ENCODE data around the gene ID3.
"Not testable (repeated sequence)": the region's sequence is repeated elsewhere in the genome, so short reads cannot be mapped to it uniquely, and the experiment has no call there.

ID3 gene

DNA sequence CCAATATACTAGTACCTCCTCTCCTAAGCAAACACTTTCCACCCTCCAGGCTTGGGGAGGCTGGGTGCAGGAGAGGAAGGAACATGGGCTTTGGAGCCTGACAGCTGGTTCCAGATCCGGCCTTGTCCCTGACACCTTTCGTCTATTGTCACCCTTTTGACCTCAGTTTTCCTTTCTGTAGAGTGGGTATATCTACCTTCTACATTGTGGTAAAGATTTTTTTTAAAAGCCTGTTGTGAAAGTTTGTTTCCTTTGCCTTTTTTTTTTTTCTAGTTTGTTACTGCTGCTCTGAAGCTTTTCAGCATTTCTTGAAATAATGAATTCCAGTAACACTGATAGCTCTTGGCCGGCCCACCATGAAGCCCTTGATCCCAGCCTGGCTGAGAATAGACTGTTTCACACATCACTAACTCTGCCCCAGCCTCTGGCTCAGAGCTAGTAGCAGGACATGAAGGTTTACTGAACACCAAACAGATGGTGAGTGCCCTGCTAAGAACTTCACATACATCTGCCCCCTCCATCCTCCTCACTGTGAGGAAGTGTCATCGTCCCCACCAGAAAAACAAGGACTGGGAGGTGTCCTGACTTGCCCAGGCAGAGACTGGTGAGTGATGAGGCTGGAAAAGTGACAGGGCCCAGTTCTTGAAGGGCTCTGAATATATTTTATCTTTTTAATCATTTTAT, 33.0 kb upstream of the ID3 start:
- Mint-ChIP-seq H3K4me3 (peak overlapping the region; percentile 19), H3K27me3 (no peaks in the 10 kb centered on the region), H3K4me1 (peaks cover 79% of the 10 kb centered on the region), H3K36me3 (no peaks in the 10 kb centered on the region), H3K9me3 (no peaks in the 10 kb centered on the region), H3K27ac (peak overlapping the region; percentile 43)

DNA sequence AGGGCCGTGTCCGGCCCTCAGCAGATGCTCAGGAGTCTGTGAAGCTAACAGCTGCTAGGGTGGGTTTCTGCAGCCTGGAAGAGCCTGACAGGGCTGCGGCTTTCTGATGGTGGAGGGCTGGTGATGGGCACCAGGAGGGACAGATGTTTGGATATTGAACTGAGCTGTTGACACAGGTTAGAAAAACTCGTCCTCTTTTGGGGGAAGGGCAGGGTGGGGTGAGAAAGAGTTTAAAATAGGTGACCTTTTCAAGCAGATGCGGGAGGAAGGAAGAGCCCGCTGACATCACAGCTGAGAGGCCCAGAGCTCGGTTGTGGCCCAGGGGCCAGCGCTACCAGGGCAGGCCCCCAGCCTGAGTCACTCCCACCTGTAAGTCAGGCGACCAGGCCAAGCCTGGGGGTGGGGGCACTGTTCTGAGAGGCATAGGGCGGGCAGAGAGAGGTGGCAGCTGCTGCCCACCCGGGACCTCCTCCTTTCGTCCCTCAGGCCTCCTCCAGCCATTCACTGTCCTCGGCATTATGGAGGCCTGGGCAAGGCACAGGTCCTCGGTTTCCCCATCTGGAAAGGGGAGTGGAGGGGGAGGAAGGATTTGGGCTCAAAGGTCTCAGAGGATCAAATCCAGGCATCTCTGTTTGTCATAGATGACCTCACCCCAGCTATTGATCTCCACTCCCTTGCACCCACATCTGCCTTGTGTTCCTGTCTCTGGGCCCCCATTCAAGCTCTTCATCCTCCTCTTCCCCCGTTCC, 32.3 kb upstream of the ID3 start:
- Mint-ChIP-seq H3K27ac (peak overlapping the region; percentile 43), H3K4me3 (peak overlapping the region; percentile 19), H3K9me3 (no peaks in the 10 kb centered on the region), H3K4me1 (peaks cover 72% of the 10 kb centered on the region), H3K27me3 (no peaks in the 10 kb centered on the region), H3K36me3 (no peaks in the 10 kb centered on the region)

DNA sequence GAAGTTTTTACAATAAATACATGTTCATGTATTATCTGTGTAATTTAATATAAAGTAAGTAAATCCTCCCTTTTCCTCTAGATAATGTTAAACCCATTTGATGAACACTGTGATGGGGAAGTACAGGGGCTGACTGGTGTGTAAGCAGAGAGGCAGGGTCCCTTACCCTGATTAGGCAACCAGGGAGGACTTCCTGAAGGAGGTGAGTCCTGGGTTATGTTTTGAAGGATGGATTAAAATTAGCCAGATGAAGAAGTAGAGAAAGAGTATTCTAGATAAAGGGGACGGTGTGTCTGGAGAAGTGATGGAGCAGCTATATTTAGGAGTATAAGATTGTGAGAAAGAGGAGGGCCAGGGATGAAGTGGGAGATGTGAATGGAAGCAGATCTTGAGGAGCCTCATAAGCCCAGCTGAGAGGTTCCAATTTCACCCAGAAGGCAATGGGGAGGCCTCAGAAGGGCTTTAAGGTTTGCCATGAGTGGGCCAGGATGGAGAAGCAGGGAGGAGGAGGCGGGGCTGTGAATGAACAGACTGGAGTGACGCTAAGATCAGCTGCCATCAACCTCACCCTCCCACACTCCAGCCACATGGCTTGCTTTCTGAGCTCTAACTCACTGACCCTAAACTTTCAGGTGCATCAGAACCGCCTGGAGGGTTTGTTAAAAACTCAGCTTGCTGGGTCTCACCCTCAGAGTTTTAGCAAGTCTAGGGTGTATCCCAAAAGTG, 30.9 kb upstream of the ID3 start:
- Mint-ChIP-seq H3K4me3 (no peak overlapping the region), H3K4me1 (peaks cover 63% of the 10 kb centered on the region)

DNA sequence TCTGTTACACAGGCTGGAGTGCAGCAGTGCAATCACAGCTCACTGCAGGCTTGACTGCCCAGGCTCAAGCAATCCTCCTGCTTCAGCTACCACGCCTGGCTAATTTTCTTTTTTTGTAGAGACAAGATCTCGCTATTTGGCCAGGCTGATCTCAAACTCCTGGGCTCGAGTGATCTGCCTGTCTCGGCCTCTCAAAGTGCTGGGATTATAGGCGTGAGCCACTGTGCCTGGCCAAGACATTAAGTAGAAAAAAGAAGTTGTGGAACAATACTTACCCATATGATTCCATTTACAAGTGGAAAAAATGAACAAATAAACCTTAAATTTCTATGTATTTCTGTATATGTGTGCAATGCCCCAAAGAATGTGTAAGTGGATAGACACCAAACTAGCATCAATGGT, 30.3 kb upstream of the ID3 start:
- Mint-ChIP-seq H3K9me3 (no peaks in the 10 kb centered on the region), H3K36me3 (no peaks in the 10 kb centered on the region), H3K4me1 (peaks cover 56% of the 10 kb centered on the region), H3K4me3 (no peak overlapping the region), H3K27ac (no peak overlapping the region), H3K27me3 (no peaks in the 10 kb centered on the region)

More for the DNA sequence above, 30.9 kb upstream of the ID3 start:
- no peaks in the 10 kb centered on the region for H3K27me3 Mint-ChIP-seq
- no peaks in the 10 kb centered on the region for H3K9me3 Mint-ChIP-seq
- no peaks in the 10 kb centered on the region for H3K36me3 Mint-ChIP-seq
- peak overlapping the region; percentile 25 for H3K27ac Mint-ChIP-seq

DNA sequence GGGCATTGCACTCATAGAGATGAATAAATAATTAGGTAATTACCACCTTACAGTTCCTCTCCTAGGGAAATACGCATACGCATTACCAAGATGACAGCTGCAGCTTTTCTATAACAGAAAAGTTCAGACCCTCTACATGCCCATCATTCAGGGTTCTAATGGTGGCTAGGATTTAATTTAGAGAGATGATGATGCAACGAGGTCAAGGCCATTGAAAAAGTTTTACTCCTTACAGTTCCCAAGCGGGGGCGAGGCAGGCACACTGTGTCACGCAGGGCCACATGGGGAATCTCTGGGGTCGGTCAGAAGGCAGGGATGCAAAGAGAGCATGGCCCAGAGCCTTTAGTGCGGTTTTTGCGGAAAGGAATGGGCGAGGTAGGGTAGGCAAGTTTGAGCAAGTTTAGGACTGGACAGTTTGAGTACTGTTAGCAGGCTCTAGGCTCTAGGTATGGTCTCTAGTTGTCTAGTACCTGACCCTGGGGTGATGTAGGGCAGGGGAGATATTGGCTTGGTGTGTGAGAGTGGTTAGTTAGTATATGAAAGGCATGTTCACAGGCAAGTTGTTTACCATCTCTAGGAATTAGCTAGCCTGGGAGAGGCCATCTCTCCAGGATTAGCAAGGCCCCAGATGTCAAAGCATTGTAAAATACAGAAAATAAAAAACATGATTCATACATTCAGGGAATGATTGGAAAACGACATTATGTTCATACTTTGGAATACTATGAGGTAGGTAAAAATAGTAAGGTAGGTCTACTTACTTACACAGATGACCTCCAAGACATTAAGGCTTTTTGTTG, 29.6 kb upstream of the ID3 start:
- Mint-ChIP-seq H3K4me1 (peaks cover 50% of the 10 kb centered on the region), H3K9me3 (no peaks in the 10 kb centered on the region), H3K36me3 (no peaks in the 10 kb centered on the region), H3K4me3 (no peak overlapping the region), H3K27me3 (no peaks in the 10 kb centered on the region), H3K27ac (peak overlapping the region; percentile 9)

DNA sequence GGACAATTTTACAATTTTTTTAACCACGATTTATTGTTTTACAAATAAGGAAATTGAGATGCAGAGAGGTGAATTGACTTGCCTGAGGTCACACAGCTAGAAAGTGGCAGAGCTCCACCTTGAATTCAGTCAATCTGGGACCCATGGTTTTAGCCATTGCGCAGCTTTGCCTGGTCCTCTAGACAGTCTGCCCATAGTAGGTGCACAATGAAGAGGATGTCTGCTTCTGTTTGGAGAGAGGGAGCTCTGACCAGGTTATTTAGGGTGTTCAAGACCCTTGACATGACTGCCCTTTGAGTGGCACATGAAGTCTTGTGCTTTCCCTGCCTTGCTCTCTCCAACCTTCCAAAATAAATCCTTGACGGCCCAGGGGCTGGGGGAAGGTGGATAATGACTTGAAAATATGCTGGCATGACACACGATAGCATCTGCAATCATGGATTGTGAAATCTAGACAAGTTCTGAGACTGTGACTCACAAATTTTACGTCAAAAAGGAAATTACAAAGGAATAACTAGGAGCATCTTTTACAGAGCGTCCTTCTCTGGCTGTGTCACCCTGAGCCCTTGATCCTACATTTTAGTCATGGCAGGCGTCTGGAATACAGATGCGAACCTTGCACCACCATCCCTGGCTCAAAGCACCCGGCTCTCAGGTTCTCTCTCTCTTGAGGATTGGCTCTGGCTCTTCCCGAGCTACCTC, 26.2 kb upstream of the ID3 start:
- Mint-ChIP-seq H3K27me3 (no peaks in the 10 kb centered on the region), H3K36me3 (no peaks in the 10 kb centered on the region), H3K9me3 (no peaks in the 10 kb centered on the region), H3K27ac (no peak overlapping the region), H3K4me3 (no peak overlapping the region), H3K4me1 (peaks cover 26% of the 10 kb centered on the region)

DNA sequence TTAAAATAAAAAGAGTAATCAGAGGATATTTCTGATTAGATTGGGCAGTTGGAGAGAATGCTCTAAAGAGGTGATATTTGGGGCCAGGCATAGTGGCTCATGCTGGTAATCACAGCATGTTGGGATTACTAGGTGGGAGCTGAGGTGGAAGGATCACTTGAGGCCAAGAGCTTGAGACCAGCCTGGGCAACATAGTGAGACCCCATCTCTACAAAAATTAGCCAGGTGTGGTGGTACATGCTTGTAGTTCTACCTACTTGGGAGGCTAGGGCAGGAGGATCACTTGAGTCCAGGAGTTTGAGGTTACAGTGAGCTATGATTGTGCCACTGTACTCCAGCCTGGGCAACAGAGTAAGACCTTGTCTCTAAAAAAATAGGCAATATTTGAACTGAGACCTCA, 24.4 kb upstream of the ID3 start:
- H3K9me3 Mint-ChIP-seq, H3K36me3 Mint-ChIP-seq, H3K27me3 Mint-ChIP-seq, H3K4me3 Mint-ChIP-seq, H3K27ac Mint-ChIP-seq: not testable (repeated sequence)
- peaks cover 15% of the 10 kb centered on the region for H3K4me1 Mint-ChIP-seq

DNA sequence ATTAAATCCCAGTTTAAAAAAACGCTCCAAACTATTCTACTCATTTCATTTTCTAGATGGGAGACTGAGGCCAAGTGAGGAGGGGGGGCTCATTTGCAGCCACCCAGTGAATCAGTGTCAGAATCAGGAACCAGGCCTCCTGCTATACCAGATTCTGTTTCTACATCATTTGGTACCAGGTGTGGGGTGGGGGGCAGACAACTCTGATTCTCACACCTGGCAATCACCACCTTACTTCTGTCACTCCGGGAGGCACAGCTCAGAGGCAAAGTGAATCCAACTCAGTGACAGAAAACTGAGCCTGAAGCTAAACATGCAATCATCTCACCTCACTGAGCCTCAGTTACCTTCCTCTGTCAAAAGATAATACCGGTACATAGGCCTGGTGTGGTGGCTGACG, 23.5 kb upstream of the ID3 start:
- no peak overlapping the region for H3K4me3 Mint-ChIP-seq
- no peaks in the 10 kb centered on the region for H3K36me3 Mint-ChIP-seq
- peaks cover 23% of the 10 kb centered on the region for H3K4me1 Mint-ChIP-seq
- H3K9me3 Mint-ChIP-seq = no peaks in the 10 kb centered on the region
- H3K27ac Mint-ChIP-seq = peak overlapping the region; percentile 46
- H3K27me3 Mint-ChIP-seq = no peaks in the 10 kb centered on the region

DNA sequence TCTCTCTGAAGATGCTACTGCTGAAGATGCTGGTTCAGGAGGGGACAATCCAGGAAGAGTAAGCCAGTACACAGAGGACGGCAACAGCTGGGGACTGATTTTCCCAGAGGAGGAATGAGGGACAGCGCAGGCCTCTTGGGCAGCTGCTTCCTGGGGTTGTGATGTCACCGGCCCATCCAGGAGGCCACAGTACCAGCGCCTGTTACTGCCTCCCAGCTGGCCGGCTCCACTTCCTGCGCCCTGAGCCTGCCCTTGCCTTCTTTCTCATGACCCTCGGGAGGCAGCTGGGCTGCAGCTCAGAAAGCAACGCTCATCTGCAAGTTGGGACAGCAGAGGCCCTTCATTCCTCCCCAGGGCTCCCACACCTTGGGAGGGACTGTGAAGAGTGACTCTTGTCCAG, 21.9 kb upstream of the ID3 start:
- Mint-ChIP-seq H3K9me3 (no peaks in the 10 kb centered on the region), H3K36me3 (no peaks in the 10 kb centered on the region), H3K4me3 (no peak overlapping the region), H3K27ac (no peak overlapping the region), H3K27me3 (no peaks in the 10 kb centered on the region), H3K4me1 (peaks cover 39% of the 10 kb centered on the region)

DNA sequence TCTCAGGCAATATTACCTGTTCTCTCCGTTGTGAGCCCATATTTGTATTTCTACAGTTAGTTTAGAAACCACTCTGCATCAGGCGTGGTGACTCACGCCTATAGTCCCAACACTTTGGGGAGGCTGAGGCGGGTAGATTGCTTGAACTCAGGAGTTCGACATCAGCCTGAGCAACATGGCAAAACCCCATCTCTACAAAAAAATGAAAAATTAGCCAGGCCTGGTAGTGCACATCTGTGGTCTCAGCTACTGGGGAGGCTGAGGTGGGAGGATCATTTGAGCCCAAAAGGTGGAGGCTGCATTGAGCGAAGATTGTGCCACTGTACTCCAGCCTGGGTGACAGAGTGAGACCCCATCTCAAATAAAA, 19.7 kb upstream of the ID3 start:
- Mint-ChIP-seq H3K27ac (peak overlapping the region; percentile 81), H3K4me1 (peaks cover 53% of the 10 kb centered on the region), H3K9me3 (no peaks in the 10 kb centered on the region), H3K27me3 (no peaks in the 10 kb centered on the region), H3K36me3 (no peaks in the 10 kb centered on the region), H3K4me3 (peak overlapping the region; percentile 57)

DNA sequence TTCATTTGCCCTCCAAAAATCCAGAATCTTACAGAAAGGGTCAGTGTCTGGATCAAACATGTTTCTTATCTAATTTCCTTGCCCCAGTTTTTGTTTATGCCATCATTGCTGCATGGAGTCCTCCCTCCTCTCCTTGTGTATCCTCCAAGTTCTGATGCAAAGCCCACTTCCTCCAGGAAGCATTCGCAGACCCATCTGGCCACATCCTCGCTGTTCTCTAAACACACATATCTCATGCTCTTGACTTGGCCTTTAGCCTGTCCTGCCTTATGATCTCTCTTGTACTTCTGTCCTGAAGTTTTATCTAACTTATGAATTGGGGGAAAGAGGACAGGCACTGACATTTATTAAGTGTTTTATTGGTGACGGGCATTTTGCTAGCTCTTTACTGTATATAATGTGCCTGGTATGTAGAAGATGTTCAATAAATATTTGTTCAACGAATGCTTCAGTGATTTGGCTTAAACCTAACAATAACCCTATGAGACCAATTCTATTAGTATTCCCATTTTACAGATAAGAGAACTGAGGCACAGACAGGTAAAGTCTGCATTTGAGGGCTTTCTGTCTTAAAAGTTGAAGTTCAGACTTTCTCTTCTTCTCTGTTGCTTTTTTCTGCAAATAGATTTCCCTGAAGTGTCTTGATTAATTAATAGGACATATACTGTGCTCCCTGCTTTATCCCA, 19.2 kb upstream of the ID3 start:
- Mint-ChIP-seq H3K27me3 (no peaks in the 10 kb centered on the region), H3K9me3 (no peaks in the 10 kb centered on the region), H3K4me1 (peaks cover 53% of the 10 kb centered on the region), H3K36me3 (no peaks in the 10 kb centered on the region), H3K27ac (peak overlapping the region; percentile 84), H3K4me3 (peak overlapping the region; percentile 57)

DNA sequence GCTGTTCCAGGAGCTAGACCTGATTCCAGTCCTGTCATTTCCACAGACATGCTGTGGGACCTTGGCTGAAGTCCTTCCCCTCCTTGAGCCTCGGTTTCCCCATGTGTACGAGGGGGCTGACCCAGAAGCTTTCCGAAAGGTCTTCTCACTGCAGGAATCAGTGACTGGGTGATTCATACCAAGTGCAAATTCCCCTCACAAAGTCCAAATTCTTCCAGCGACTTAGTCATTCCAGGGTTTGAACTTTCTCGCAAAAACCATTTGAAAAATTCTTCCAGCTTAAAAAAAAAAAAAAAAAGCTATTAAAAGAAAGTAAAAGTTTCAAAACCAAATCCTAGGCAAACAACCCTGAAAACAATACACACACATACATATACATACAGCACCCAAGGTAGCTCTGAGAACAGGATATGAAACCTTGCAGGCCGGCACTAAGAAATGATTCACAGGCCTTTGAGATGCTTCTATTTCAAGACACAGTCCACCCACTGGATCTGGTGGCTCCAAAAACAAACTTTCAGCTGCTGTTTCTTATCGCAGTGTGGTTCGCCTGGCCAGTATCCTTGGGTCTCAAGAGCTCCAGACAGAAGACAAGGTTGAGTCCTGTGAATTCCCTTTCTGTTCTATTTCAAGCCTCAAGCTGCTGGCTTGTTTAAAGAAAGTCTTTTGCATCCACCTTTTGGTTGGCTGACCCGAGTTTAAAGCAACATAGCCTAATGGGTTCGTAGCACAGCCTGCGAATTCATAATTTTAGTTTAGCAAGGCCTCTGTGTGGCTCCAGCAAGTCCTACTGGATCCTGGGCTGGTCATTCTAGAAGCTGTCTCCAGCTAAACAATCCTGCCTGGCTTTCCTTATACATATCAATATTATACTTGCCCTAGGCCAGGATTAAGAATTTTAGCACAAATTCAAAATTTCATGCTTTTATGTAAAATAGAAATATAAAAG, 18.0 kb upstream of the ID3 start:
- Mint-ChIP-seq H3K27ac (peak overlapping the region; percentile 86), H3K36me3 (no peaks in the 10 kb centered on the region), H3K4me1 (peaks cover 53% of the 10 kb centered on the region), H3K9me3 (no peaks in the 10 kb centered on the region), H3K4me3 (peak overlapping the region; percentile 72), H3K27me3 (no peaks in the 10 kb centered on the region)

DNA sequence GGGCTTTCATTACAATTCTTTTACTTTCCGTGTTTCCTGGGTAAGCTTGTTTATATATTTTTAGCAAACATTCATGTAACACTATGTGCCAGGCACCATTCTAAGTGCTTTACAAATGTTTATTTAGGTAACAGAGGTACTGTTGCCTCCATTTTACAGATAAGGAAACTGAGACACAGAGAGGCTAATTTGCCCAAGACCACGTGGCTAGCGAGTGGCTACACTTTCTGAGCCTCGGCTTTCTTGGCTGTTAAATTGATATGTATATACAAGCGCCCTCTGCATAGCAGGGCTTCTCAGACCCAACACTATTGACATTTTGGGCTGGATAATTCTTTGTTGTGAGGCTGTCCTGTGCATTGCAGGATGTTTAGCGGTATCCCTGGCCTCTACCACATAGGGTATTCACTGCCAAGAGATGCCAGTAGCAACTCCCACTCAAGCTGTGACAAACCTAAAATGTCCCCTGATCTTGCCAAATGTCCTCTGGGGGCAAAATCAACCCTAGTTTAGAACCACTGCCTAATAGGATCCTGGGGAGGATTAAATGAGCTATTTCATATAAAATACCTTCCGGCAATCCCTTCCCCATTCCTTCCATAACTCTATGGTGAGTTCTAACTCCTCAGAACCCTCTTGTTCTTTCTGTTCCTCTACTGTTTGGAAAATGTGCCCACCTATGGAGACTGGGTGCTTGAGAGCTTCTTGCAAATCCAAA, 17.2 kb upstream of the ID3 start:
- H3K27ac Mint-ChIP-seq = peak overlapping the region; percentile 86
- H3K27me3 Mint-ChIP-seq = no peaks in the 10 kb centered on the region
- H3K4me3 Mint-ChIP-seq = peak overlapping the region; percentile 72
- H3K9me3 Mint-ChIP-seq = no peaks in the 10 kb centered on the region
- peaks cover 53% of the 10 kb centered on the region for H3K4me1 Mint-ChIP-seq
- H3K36me3 Mint-ChIP-seq = no peaks in the 10 kb centered on the region

Measured in activated naive CD4-positive, alpha-beta T cell treated with anti-CD3 and anti-CD28 coated beads, Interleukin-2, amount 50 U/mL, for 24 hours (primary cell).